ENCODE results near the gene CDH4.

The CDH4 gene

DNA sequence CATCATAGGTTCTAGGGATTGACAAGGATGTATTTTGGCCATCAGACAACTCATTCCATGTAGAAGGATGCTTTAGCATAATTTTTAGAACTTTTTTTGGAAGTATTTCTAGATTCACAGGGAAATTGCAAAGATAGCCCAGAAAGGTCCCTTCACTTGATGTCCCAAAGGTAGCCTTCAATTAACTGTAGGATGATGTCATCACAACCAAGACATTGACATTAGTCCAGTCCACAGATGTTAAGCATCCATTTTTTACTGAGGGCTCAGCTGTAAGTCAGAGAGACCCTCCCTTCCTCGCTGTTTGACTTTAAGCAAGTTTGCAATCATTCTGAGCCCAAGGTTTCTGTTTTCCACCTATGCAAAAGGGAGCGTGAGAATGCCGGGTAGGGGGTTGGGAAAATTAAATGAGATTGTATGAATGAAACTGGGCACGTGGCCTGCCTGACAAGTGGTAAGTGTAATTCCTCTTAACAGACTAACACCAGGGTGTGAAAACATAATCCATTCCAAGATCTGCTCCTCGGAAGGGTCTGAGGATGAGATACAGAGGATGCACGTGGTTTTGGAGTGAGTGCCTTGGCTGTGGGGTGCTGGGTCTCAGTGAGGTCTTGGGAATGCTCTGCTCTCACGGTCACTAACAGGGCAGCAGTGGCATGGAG, 126.8 kb downstream of the CDH4 start:
- Histone ChIP-seq H3K36me3 (ENCODE audit: insufficient read depth, low read length) (no peaks in the 10 kb centered on the region), H3K4me3 (ENCODE audit: low read depth in 1 of 2, low read length in 2 of 2) (no peak overlapping the region), H3K9ac (ENCODE audit: low read length) (no peak overlapping the region), H3K27me3 (ENCODE audit: control insufficient read depth in 1 of 2, insufficient read depth in 2 of 2, low read length in 2 of 2) (no peaks in the 10 kb centered on the region), H3K9me3 (ENCODE audit: low read length) (no peaks in the 10 kb centered on the region), H3K27ac (ENCODE audit: low read depth, low read length) (no peak overlapping the region), H3K4me1 (ENCODE audit: insufficient read depth, low read length) (no peaks in the 10 kb centered on the region)

GRCh38 chr20:61379898-61380544, 128.0 kb downstream of the CDH4 start:
- H3K27ac ChIP-seq (ENCODE audit: low read depth, low read length) = no peak overlapping the region
- no peak overlapping the region for H3K4me3 ChIP-seq (ENCODE audit: low read depth in 1 of 2, low read length in 2 of 2)
- H3K36me3 ChIP-seq (ENCODE audit: insufficient read depth, low read length) = no peaks in the 10 kb centered on the region
- H3K27me3 ChIP-seq (ENCODE audit: control insufficient read depth in 1 of 2, insufficient read depth in 2 of 2, low read length in 2 of 2) = no peaks in the 10 kb centered on the region
- no peaks in the 10 kb centered on the region for H3K9me3 ChIP-seq (ENCODE audit: low read length)
- H3K4me1 ChIP-seq (ENCODE audit: insufficient read depth, low read length) = no peaks in the 10 kb centered on the region
- H3K9ac ChIP-seq (ENCODE audit: low read length) = no peak overlapping the region

DNA sequence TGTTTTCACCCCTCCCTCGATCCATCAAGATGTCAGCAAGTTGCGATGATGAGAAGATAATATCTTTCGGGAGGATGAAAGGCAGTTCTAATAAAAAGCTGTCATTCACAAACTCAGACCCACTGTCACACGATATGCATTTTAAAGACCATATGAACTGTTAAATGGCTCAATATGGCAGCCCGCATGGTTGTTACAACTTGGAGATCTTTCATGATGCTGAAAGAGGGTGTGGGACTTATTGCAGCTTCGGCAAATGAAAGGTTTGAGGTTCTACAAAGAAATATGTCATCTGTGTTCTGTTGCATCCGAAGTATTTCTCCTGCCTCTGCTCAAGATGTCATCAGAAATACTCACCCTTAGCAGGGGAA, 128.5 kb downstream of the CDH4 start:
- H3K4me3 ChIP-seq (ENCODE audit: low read depth in 1 of 2, low read length in 2 of 2) = no peak overlapping the region
- H3K36me3 ChIP-seq (ENCODE audit: insufficient read depth, low read length) = no peaks in the 10 kb centered on the region
- H3K4me1 ChIP-seq (ENCODE audit: insufficient read depth, low read length) = no peaks in the 10 kb centered on the region

DNA sequence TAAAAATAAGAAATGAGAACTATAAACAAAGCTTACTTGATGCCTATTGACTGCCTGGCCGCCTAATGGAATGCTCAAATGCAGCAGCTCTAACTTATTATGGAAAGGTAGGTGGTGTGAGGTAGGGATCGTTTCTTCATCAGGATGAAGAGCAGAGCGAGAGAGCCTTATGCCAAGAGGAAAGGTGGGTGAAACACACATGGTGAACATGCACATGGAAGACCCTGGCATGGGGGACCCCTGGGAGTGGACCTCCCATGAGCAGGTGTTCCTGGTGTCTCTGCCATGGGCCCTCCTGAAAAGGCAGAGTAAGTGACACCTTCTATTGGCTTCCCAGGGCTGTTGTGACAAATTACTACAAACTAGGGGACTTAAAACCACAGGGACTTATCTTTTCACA, 130.1 kb downstream of the CDH4 start:
- no peaks in the 10 kb centered on the region for H3K9me3 ChIP-seq (ENCODE audit: low read length)
- no peak overlapping the region for H3K9ac ChIP-seq (ENCODE audit: low read length)
- H3K4me3 ChIP-seq (ENCODE audit: low read depth in 1 of 2, low read length in 2 of 2) = no peak overlapping the region
- no peaks in the 10 kb centered on the region for H3K27me3 ChIP-seq (ENCODE audit: control insufficient read depth in 1 of 2, insufficient read depth in 2 of 2, low read length in 2 of 2)
- H3K36me3 ChIP-seq (ENCODE audit: insufficient read depth, low read length) = no peaks in the 10 kb centered on the region
- H3K27ac ChIP-seq (ENCODE audit: low read depth, low read length) = no peak overlapping the region
- no peaks in the 10 kb centered on the region for H3K4me1 ChIP-seq (ENCODE audit: insufficient read depth, low read length)

More for the DNA sequence above, 128.5 kb downstream of the CDH4 start:
- no peaks in the 10 kb centered on the region for H3K27me3 ChIP-seq (ENCODE audit: control insufficient read depth in 1 of 2, insufficient read depth in 2 of 2, low read length in 2 of 2)
- H3K9ac ChIP-seq (ENCODE audit: low read length) = no peak overlapping the region
- H3K9me3 ChIP-seq (ENCODE audit: low read length) = no peaks in the 10 kb centered on the region
- H3K27ac ChIP-seq (ENCODE audit: low read depth, low read length) = no peak overlapping the region

- no peak overlapping the region for H3K9ac ChIP-seq (ENCODE audit: low read length)
- peaks cover 3 to 7% of the 10 kb centered on the region in 2 donors for H3K27me3 ChIP-seq (ENCODE audit: control insufficient read depth in 1 of 2, insufficient read depth in 2 of 2, low read length in 2 of 2)
- no peaks in the 10 kb centered on the region for H3K4me1 ChIP-seq (ENCODE audit: insufficient read depth, low read length)
- no peak overlapping the region for H3K4me3 ChIP-seq (ENCODE audit: low read depth in 1 of 2, low read length in 2 of 2)
- H3K36me3 ChIP-seq (ENCODE audit: insufficient read depth, low read length) = no peaks in the 10 kb centered on the region
- no peak overlapping the region for H3K27ac ChIP-seq (ENCODE audit: low read depth, low read length)
- no peaks in the 10 kb centered on the region for H3K9me3 ChIP-seq (ENCODE audit: low read length)
Measured at GRCh38 chr20:61385296-61385695, 133.2 kb downstream of the CDH4 start.

- Histone ChIP-seq H3K4me1 (ENCODE audit: insufficient read depth, low read length) (no peaks in the 10 kb centered on the region), H3K9ac (ENCODE audit: low read length) (no peak overlapping the region), H3K9me3 (ENCODE audit: low read length) (no peaks in the 10 kb centered on the region), H3K27ac (ENCODE audit: low read depth, low read length) (no peak overlapping the region), H3K4me3 (ENCODE audit: low read depth in 1 of 2, low read length in 2 of 2) (no peak overlapping the region), H3K27me3 (ENCODE audit: control insufficient read depth in 1 of 2, insufficient read depth in 2 of 2, low read length in 2 of 2) (peaks cover 3 to 7% of the 10 kb centered on the region in 2 donors), H3K36me3 (ENCODE audit: insufficient read depth, low read length) (no peaks in the 10 kb centered on the region)
Measured at GRCh38 chr20:61385731-61386130, 133.7 kb downstream of the CDH4 start.

DNA sequence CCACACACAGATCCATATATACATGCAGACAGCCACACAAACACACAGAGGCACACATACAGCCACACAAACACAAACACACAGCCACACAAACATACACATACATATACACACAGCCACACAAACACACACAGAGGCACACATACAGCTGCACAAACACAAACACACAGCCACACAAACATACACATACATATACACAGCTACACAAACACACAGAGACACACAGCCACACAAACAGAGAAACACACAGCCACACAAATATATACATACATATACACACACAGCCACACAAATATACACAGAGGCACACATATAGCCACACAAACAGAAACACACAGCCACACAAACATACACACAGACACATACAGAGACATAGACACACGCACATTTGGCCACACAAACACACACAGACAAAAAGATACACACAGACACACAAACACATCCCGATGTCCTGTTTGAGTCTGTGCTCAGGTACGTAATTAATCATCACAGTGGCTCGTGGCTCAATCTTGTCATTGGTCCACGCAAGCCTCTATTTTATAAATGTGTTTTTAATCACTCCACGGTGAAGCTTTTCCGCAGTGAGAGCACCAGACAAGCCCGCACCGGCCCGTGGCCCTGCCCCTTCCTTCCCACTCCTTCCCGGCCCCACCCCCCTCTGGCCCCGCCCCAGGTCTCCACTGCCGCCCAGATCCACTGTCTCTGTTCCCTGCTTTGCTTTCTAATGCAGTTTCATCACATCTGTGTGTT, 135.3 kb downstream of the CDH4 start:
- H3K9ac ChIP-seq (ENCODE audit: low read length) = no peak overlapping the region
- H3K4me3 ChIP-seq (ENCODE audit: low read depth in 1 of 2, low read length in 2 of 2) = no peak overlapping the region
- H3K27ac ChIP-seq (ENCODE audit: low read depth, low read length) = no peak overlapping the region

DNA sequence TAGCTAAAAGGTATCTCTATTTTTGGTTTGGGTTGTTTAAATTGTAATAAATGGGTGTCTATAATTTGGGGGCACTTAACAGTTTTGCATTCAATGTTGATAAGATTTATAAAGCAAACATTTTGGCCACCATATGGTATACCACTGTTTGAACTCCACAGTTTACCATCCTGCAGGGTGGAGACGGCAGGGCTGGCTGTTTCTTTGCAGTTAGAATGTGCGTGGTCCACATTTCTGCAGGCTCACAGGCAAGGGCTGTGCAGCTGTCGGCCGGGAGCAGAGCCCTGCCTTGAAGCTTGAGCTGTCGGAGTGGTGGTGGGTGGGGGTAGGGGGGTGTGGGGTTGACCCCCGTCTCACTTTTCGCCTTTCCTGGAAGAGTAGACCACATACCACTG, 135.9 kb downstream of the CDH4 start:
- Histone ChIP-seq H3K27me3 (ENCODE audit: control insufficient read depth in 1 of 2, insufficient read depth in 2 of 2, low read length in 2 of 2) (peaks cover 3 to 7% of the 10 kb centered on the region in 2 donors), H3K9ac (ENCODE audit: low read length) (no peak overlapping the region), H3K36me3 (ENCODE audit: insufficient read depth, low read length) (no peaks in the 10 kb centered on the region), H3K27ac (ENCODE audit: low read depth, low read length) (no peak overlapping the region), H3K4me3 (ENCODE audit: low read depth in 1 of 2, low read length in 2 of 2) (no peak overlapping the region), H3K4me1 (ENCODE audit: insufficient read depth, low read length) (no peaks in the 10 kb centered on the region), H3K9me3 (ENCODE audit: low read length) (no peaks in the 10 kb centered on the region)

More for the DNA sequence above, 135.3 kb downstream of the CDH4 start:
- no peaks in the 10 kb centered on the region for H3K9me3 ChIP-seq (ENCODE audit: low read length)
- H3K4me1 ChIP-seq (ENCODE audit: insufficient read depth, low read length) = no peaks in the 10 kb centered on the region
- H3K27me3 ChIP-seq (ENCODE audit: control insufficient read depth in 1 of 2, insufficient read depth in 2 of 2, low read length in 2 of 2) = peaks cover 3 to 7% of the 10 kb centered on the region in 2 donors
- H3K36me3 ChIP-seq (ENCODE audit: insufficient read depth, low read length) = no peaks in the 10 kb centered on the region

DNA sequence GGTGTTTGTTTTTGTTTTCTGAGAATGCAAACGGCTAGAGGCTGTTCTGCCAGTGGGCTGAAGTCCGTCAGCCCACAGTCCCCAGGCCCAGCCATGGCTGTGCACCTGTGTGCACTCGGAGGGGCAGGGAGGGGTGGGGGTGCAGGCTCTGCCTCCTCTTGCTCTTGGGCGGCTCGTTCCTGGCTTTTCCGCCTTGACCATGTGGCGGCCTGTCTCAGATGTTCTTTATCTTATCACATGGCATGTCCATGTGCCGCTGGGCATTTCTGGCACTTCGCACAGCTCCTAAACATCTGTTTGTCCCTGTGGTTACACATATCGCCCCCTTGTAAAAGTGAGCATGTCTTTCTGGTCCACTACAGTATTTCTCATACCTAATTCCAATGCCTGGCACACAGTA, 137.0 kb downstream of the CDH4 start:
- no peaks in the 10 kb centered on the region for H3K36me3 ChIP-seq (ENCODE audit: insufficient read depth, low read length)
- H3K4me1 ChIP-seq (ENCODE audit: insufficient read depth, low read length) = no peaks in the 10 kb centered on the region
- H3K4me3 ChIP-seq (ENCODE audit: low read depth in 1 of 2, low read length in 2 of 2) = no peak overlapping the region
- no peak overlapping the region for H3K9ac ChIP-seq (ENCODE audit: low read length)
- H3K27ac ChIP-seq (ENCODE audit: low read depth, low read length) = no peak overlapping the region
- peaks cover 3 to 7% of the 10 kb centered on the region in 2 donors for H3K27me3 ChIP-seq (ENCODE audit: control insufficient read depth in 1 of 2, insufficient read depth in 2 of 2, low read length in 2 of 2)
- H3K9me3 ChIP-seq (ENCODE audit: low read length) = no peaks in the 10 kb centered on the region

GRCh38 chr20:61391185-61391584, 139.1 kb downstream of the CDH4 start:
- H3K27ac ChIP-seq (ENCODE audit: low read depth, low read length) = no peak overlapping the region
- H3K4me3 ChIP-seq (ENCODE audit: low read depth in 1 of 2, low read length in 2 of 2) = no peak overlapping the region
- H3K27me3 ChIP-seq (ENCODE audit: control insufficient read depth in 1 of 2, insufficient read depth in 2 of 2, low read length in 2 of 2) = peaks cover 3 to 7% of the 10 kb centered on the region in 2 donors

DNA sequence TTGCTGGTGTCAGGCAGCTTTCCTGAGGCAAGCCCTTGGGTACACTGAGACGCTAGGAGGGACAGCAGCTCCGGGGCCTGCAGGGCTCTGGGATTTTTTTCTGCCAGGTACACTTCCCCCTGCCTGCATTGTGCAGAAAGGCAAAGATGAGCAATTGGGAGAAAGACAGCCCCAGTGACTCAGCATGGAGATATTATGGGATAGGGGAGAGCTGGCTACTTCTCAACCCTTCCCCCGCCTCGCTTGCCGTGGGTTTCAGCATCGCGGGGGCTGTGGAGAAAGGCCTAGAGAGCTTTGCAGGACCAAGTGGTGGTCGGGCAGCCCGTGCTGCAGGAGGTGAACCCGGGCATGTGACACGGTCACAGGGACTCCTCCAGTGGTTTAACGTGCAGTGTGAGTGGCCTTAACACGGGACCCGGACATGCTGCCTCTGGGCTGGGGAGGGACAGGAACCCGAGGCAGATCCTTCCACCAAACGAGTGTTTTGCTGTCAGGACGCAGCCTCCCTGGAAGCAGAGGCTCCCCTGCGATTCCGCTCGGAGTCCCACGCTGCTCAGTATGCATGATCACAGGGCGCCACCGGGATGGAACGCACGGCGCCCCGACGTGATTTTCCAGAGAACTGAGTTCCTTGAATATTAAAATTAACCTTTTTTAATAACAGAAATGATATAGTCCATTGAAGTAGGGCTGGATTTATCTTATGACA, 139.9 kb downstream of the CDH4 start:
- Histone ChIP-seq H3K9me3 (ENCODE audit: low read length) (no peaks in the 10 kb centered on the region), H3K27ac (ENCODE audit: low read depth, low read length) (no peak overlapping the region), H3K36me3 (ENCODE audit: insufficient read depth, low read length) (no peaks in the 10 kb centered on the region), H3K4me3 (ENCODE audit: low read depth in 1 of 2, low read length in 2 of 2) (no peak overlapping the region), H3K4me1 (ENCODE audit: insufficient read depth, low read length) (no peaks in the 10 kb centered on the region), H3K27me3 (ENCODE audit: control insufficient read depth in 1 of 2, insufficient read depth in 2 of 2, low read length in 2 of 2) (peaks cover 3 to 7% of the 10 kb centered on the region in 2 donors), H3K9ac (ENCODE audit: low read length) (no peak overlapping the region)

More at GRCh38 chr20:61391185-61391584, 139.1 kb downstream of the CDH4 start:
- no peaks in the 10 kb centered on the region for H3K4me1 ChIP-seq (ENCODE audit: insufficient read depth, low read length)
- H3K9ac ChIP-seq (ENCODE audit: low read length) = no peak overlapping the region
- H3K36me3 ChIP-seq (ENCODE audit: insufficient read depth, low read length) = no peaks in the 10 kb centered on the region
- no peaks in the 10 kb centered on the region for H3K9me3 ChIP-seq (ENCODE audit: low read length)
